HFFc6 (cell line): ENCODE data around the gene LRP2BP. TPM values are rescaled to one million over a fixed set of nuclear protein-coding genes. Genes with fewer than 3 reads are reported as not detected.

ENCODE experiments used
- DNase-seq: peaks from one replicate; pipeline ENCODE4 v3.0.0-alpha.2; 2018
- H3K27ac Mint-ChIP-seq: 2 replicates; pipeline ENCODE4 v1.8.0; 2020; ENCODE audit warnings: mild to moderate bottlenecking, mixed read lengths
- H3K27me3 Mint-ChIP-seq: 2 replicates; pipeline ENCODE4 v1.8.0; 2021; ENCODE audit warnings: mild to moderate bottlenecking, moderate library complexity, mixed read lengths; ENCODE audit not compliant: insufficient read depth
- H3K36me3 Mint-ChIP-seq: 2 replicates; pipeline ENCODE4 v1.8.0; 2021; ENCODE audit warnings: low read depth, mixed read lengths
- H3K4me1 Mint-ChIP-seq: 2 replicates; pipeline ENCODE4 v1.8.0; 2020; ENCODE audit warnings: low read depth, mixed read lengths
- H3K4me3 Mint-ChIP-seq: 2 replicates; pipeline ENCODE4 v1.8.0; 2020; ENCODE audit warnings: mild to moderate bottlenecking, moderate library complexity, mixed read lengths
- H3K9me3 Mint-ChIP-seq: 2 replicates; pipeline ENCODE4 v1.8.0; 2020; ENCODE audit warnings: mild to moderate bottlenecking, mixed read lengths
- total RNA-seq, 6 experiments: library from RNA; stranded (reverse); fragmentation: NEBNext Ultra II Directional; extraction: Animal tissue kit (Norgen Biotek cat#: 25700); gene quantifications; 2 replicates in 1 of 6; 3 replicates in 5 of 6; pipeline ENCODE4 v1.2.3, GENCODE V29; 2021
- TF ChIP-seq, protein P1 (sequence below): fragments of 200-600 bp; sonication (generic); IDR thresholded peaks from 2 replicates; pipeline ENCODE4 v1.5.0; 2021; ENCODE audit warnings: antibody characterized with exemption, mild to moderate bottlenecking

LRP2BP gene
- total RNA-seq, 6 experiments from 2014 or later: 0.13 to 0.47 (median 0.24) TPM

DNA sequence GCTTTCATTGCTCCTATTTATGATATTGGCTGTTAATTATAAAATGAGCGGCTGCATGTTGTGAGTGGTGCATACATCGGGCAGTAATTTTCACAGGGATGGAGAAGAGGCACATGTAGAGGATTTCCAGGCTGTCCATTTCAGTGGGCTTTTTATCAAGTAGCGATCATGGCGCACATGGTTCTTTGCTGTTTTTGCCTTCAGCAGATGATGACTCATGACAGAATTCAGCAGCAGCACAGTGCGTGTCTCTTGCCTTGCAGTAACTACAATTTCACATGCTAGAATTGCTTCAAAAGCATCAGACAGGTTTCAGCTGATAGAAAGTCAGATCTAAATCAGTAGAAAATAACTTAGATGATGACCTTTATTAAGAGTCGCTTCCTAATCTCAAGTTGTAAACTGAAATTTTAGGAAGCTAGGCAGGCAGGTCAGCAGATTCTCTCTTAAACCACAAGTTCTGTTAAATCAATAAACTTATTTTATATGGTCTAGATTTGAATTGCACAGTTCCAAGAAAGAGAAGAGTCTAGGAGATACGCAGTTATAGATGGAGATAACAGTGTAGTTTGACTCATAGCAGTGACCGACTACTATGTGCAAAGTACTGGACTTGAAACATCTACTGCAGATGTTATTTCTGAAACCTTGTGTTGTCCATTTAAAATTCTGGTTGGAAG lies 35.8 kb downstream of the LRP2BP start:
- no peaks in the 10 kb centered on the region for H3K9me3 Mint-ChIP-seq
- peak; percentile 77 for DNase-seq
- TF ChIP-seq, protein P1, sequence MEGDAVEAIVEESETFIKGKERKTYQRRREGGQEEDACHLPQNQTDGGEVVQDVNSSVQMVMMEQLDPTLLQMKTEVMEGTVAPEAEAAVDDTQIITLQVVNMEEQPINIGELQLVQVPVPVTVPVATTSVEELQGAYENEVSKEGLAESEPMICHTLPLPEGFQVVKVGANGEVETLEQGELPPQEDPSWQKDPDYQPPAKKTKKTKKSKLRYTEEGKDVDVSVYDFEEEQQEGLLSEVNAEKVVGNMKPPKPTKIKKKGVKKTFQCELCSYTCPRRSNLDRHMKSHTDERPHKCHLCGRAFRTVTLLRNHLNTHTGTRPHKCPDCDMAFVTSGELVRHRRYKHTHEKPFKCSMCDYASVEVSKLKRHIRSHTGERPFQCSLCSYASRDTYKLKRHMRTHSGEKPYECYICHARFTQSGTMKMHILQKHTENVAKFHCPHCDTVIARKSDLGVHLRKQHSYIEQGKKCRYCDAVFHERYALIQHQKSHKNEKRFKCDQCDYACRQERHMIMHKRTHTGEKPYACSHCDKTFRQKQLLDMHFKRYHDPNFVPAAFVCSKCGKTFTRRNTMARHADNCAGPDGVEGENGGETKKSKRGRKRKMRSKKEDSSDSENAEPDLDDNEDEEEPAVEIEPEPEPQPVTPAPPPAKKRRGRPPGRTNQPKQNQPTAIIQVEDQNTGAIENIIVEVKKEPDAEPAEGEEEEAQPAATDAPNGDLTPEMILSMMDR: no peak
- H3K36me3 Mint-ChIP-seq: peaks cover 14% of the 10 kb centered on the region
- H3K27me3 Mint-ChIP-seq: no peaks in the 10 kb centered on the region
- peak overlapping the region; percentile 82 for H3K27ac Mint-ChIP-seq
- peak overlapping the region; percentile 71 for H3K4me3 Mint-ChIP-seq
- peaks cover 55% of the 10 kb centered on the region for H3K4me1 Mint-ChIP-seq

DNA sequence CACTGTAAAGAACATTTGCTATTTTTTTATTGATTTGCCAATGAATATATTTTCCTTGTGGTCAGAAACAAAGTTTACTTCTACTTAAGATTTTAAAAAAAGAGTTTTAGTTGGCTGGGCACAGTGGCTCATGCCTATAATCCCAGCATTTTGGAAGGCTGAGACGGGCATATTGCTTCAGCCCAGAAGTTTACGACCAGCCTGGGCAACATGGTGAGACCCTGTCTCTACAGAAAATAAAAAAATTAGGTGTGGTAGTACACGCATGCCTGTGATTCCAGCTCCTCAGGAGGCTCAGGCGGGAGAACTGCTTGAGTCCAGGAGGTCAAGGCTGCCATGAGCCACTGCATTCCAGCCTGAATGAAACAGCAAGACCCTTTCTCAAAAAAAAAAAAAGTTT lies 36.8 kb downstream of the LRP2BP start:
- peaks cover 55% of the 10 kb centered on the region for H3K4me1 Mint-ChIP-seq
- H3K27ac Mint-ChIP-seq: peak overlapping the region; percentile 82
- peak overlapping the region; percentile 71 for H3K4me3 Mint-ChIP-seq
- H3K27me3 Mint-ChIP-seq: no peaks in the 10 kb centered on the region; the same call in 1 of the 2 replicates
- no peak for DNase-seq
- TF ChIP-seq, protein P1: no peak
- peaks cover 21% of the 10 kb centered on the region for H3K36me3 Mint-ChIP-seq
- H3K9me3 Mint-ChIP-seq: no peaks in the 10 kb centered on the region

DNA sequence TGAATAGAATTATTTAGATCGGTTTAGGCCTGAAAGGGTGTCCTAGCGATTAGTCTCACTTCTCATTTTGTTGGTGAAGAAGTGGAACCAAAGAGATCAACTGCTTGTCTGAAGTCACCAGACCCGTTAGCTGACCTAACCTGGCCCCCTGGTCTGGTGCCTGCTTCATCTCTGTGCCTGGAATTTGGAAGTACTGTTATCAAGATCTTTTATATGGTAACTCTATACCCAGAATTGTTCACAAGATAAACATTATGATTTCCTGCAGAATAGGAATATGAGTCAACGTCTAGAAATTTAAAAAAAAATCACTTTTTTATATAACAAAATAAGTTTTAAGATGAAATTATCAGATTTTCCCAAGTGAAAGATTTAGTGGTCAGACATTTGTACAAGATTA lies 37.2 kb downstream of the LRP2BP start:
- H3K9me3 Mint-ChIP-seq: no peaks in the 10 kb centered on the region
- H3K4me1 Mint-ChIP-seq: peaks cover 55% of the 10 kb centered on the region
- H3K27me3 Mint-ChIP-seq: no peaks in the 10 kb centered on the region; the same call in 1 of the 2 replicates
- peak; percentile 54 for DNase-seq
- H3K36me3 Mint-ChIP-seq: peaks cover 22% of the 10 kb centered on the region
- TF ChIP-seq, protein P1: no peak
- H3K27ac Mint-ChIP-seq: peak overlapping the region; percentile 82
- peak overlapping the region; percentile 52; the same call in 1 of the 2 replicates for H3K4me3 Mint-ChIP-seq

DNA sequence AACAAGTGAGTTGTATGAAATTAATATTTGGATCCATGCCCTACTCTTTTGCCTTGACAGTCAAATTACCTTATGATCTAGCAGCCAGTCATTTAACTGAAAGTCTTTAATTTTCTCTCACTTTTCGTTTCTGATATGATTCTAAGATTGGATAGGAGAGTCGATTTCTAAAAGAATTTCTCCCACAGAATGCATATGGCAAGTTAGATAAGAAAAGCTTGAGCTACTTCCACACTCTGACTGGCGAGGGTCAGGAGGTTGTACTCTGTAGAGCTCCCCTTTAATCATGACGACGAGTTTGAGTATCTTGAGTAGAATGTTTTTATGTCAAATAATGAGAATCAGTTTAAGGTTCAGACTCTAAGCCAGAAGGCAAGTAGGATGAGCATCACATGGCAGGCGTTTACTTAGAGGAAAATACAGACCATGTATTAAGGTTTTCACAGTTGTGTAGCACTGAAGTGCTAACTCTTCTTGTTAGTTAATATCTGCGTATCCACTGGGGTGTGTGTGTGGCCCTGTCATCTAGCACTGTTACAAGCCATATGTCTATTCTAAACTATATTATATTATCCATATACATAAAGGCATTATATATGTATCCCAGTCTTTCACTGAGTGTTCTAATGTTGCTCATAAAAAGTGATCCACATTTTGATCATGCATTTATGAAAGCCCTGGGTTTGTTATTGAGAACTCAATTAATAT lies 37.8 kb downstream of the LRP2BP start:
- DNase-seq: no peak
- no peaks in the 10 kb centered on the region; the same call in 1 of the 2 replicates for H3K27me3 Mint-ChIP-seq
- peak overlapping the region; percentile 82 for H3K27ac Mint-ChIP-seq
- no peaks in the 10 kb centered on the region for H3K9me3 Mint-ChIP-seq
- H3K36me3 Mint-ChIP-seq: peaks cover 26% of the 10 kb centered on the region
- peaks cover 55% of the 10 kb centered on the region for H3K4me1 Mint-ChIP-seq
- TF ChIP-seq, protein P1: no peak
- peak overlapping the region; percentile 28; the same call in 1 of the 2 replicates for H3K4me3 Mint-ChIP-seq

DNA sequence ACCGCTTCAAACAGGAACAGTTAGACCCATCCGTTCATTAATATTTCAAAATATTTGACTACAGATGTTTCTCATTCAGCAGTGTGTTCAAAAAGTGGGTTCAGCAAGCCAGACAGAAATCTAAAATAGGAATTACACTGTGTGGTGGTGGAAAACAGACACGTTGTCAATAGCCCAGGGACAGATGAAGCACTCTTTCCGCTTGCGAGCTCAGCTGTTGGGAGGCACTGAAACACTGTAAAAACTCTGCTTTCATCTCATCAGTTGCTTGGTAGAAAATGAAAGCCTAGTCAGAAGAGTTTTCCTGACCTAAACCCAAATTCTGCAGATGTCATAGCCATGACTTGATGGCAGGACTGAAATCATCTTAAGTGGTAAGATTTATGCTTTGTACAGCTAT lies 38.5 kb downstream of the LRP2BP start:
- Mint-ChIP-seq H3K36me3 (peaks cover 30% of the 10 kb centered on the region; the same call in 1 of the 2 replicates), H3K4me1 (peaks cover 55% of the 10 kb centered on the region), H3K9me3 (no peaks in the 10 kb centered on the region), H3K27me3 (no peaks in the 10 kb centered on the region; the same call in 1 of the 2 replicates), H3K4me3 (peak overlapping the region; percentile 28; the same call in 1 of the 2 replicates), H3K27ac (peak overlapping the region; percentile 82; the same call in 1 of the 2 replicates)
- TF ChIP-seq, protein P1: no peak
- peak; percentile 55 for DNase-seq
